ENCODE results near the gene CNGA1.
"Not testable (repeated sequence)": the region's sequence is repeated elsewhere in the genome, so short reads cannot be mapped to it uniquely, and the experiment has no call there.

CNGA1 gene

DNA sequence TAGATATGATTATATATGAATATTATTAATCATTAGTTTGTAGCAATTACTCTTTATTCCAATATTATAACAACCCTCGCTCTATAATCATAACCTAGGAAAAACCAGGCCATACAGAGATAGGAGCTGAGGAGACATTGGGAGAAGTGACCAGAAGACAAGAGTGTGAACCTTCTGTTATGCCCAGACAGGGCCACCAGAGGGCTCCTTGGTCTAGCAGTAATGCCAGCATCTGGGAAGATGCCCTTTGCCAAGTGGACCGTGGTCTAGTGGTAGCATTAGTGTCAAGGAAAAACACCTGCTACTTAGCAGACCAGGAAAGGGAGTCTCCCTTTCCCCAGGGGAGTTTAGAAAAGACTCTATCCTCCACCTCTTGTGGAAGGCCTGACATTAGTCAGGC lies 12.9 kb downstream of the CNGA1 start:
- not testable (repeated sequence) for H3F3A ChIP-seq (ENCODE audit: low read depth); H3K4me2 ChIP-seq (ENCODE audit: low read depth, low read length, poor library complexity, severe bottlenecking); H4K20me1 ChIP-seq (ENCODE audit: insufficient read depth, low read length, poor library complexity, severe bottlenecking); H3K4me3 ChIP-seq (ENCODE audit: low read length, poor library complexity, severe bottlenecking); H3K27me3 ChIP-seq (ENCODE audit: insufficient read depth, low read length, poor library complexity, severe bottlenecking); H2AFZ ChIP-seq (ENCODE audit: low read length); H3K9ac ChIP-seq (ENCODE audit: low read depth, low read length, poor library complexity, severe bottlenecking); H3K9me2 ChIP-seq (replicated peaks; ENCODE audit: low read depth, low read length); H3K79me2 ChIP-seq (ENCODE audit: insufficient read depth, low read length); H3K4me1 ChIP-seq (ENCODE audit: insufficient read depth, low read length, poor library complexity, severe bottlenecking); H3K36me3 ChIP-seq (ENCODE audit: insufficient read depth, low read length)
- TF ChIP-seq, protein P1, sequence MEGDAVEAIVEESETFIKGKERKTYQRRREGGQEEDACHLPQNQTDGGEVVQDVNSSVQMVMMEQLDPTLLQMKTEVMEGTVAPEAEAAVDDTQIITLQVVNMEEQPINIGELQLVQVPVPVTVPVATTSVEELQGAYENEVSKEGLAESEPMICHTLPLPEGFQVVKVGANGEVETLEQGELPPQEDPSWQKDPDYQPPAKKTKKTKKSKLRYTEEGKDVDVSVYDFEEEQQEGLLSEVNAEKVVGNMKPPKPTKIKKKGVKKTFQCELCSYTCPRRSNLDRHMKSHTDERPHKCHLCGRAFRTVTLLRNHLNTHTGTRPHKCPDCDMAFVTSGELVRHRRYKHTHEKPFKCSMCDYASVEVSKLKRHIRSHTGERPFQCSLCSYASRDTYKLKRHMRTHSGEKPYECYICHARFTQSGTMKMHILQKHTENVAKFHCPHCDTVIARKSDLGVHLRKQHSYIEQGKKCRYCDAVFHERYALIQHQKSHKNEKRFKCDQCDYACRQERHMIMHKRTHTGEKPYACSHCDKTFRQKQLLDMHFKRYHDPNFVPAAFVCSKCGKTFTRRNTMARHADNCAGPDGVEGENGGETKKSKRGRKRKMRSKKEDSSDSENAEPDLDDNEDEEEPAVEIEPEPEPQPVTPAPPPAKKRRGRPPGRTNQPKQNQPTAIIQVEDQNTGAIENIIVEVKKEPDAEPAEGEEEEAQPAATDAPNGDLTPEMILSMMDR (conservative IDR thresholded peaks at IDR 0.05; ENCODE audit: low read length) = peak; percentile 51
- H3K9me3 ChIP-seq (ENCODE audit: insufficient read depth, low read depth, low read length) = peaks cover 11% of the 10 kb centered on the region; the same call in 1 of the 2 replicates

DNA sequence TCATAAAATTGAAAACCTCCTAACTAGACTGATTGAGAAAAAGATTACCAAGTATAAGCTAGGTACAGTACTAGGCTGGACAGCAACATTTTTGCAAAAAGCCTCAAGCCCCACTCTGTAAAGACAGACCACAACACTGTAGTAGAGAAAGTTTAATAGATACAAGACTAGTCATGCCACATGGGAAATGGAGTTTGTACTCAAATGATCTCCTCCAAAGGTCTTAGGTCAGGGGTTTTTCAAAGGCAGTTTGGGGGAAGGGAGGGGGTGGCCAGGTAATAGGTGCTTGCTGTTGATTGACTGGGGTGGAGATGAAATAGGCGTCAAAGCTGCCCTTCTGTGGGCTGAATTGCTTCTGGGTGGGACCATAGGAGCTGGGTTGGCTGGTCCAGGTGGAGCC lies 14.2 kb downstream of the CNGA1 start:
- Histone ChIP-seq H3K9me2 (replicated peaks; ENCODE audit: low read depth, low read length) (no peaks in the 10 kb centered on the region), H3F3A (ENCODE audit: low read depth) (no peaks in the 10 kb centered on the region), H3K9ac (ENCODE audit: low read depth, low read length, poor library complexity, severe bottlenecking) (no peak overlapping the region), H3K79me2 (ENCODE audit: insufficient read depth, low read length) (no peaks in the 10 kb centered on the region), H3K9me3 (ENCODE audit: insufficient read depth, low read depth, low read length) (peaks cover 11% of the 10 kb centered on the region; the same call in 1 of the 2 replicates), H3K4me3 (ENCODE audit: low read length, poor library complexity, severe bottlenecking) (no peak overlapping the region), H3K27me3 (ENCODE audit: insufficient read depth, low read length, poor library complexity, severe bottlenecking) (no peaks in the 10 kb centered on the region), H4K20me1 (ENCODE audit: insufficient read depth, low read length, poor library complexity, severe bottlenecking) (no peaks in the 10 kb centered on the region), H3K4me1 (ENCODE audit: insufficient read depth, low read length, poor library complexity, severe bottlenecking) (no peaks in the 10 kb centered on the region), H2AFZ (ENCODE audit: low read length) (no peak overlapping the region), H3K4me2 (ENCODE audit: low read depth, low read length, poor library complexity, severe bottlenecking) (no peak overlapping the region), H3K36me3 (ENCODE audit: insufficient read depth, low read length) (no peaks in the 10 kb centered on the region)
- TF ChIP-seq EZH2phosphoT487 (IDR thresholded peaks at IDR 0.05; ENCODE audit: borderline replicate concordance) = no peak
- TF ChIP-seq, protein P1 (conservative IDR thresholded peaks at IDR 0.05; ENCODE audit: low read length) = no peak

DNA sequence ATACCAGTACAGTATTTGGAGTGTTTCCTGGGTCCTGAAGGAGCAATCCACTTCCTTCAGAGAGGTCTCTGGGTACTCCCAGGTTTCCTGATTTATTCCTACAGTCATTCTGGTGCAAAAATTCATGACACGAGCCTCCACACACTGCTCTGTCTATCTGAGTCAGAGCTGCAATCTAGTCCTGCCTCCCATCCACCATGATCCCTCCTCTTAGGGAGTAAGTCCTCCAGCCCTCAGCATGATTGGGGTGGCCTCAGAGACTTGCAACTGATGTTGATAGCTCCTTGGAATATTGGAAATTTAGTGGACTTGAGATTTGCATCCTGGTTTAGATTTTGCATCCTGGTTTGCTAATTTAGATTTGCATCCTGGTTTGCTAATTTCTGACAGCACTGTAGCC lies 20.5 kb downstream of the CNGA1 start:
- Histone ChIP-seq H3K9me2 (replicated peaks; ENCODE audit: low read depth, low read length) (no peaks in the 10 kb centered on the region), H3K9me3 (ENCODE audit: insufficient read depth, low read depth, low read length) (no peaks in the 10 kb centered on the region; the same call in 1 of the 2 replicates), H3K79me2 (ENCODE audit: insufficient read depth, low read length) (no peaks in the 10 kb centered on the region), H3K4me2 (ENCODE audit: low read depth, low read length, poor library complexity, severe bottlenecking) (no peak overlapping the region), H3K27me3 (ENCODE audit: insufficient read depth, low read length, poor library complexity, severe bottlenecking) (no peaks in the 10 kb centered on the region), H3F3A (ENCODE audit: low read depth) (no peaks in the 10 kb centered on the region), H3K4me3 (ENCODE audit: low read length, poor library complexity, severe bottlenecking) (no peak overlapping the region), H4K20me1 (ENCODE audit: insufficient read depth, low read length, poor library complexity, severe bottlenecking) (no peaks in the 10 kb centered on the region), H3K9ac (ENCODE audit: low read depth, low read length, poor library complexity, severe bottlenecking) (no peak overlapping the region), H3K36me3 (ENCODE audit: insufficient read depth, low read length) (no peaks in the 10 kb centered on the region), H2AFZ (ENCODE audit: low read length) (no peak overlapping the region), H3K4me1 (ENCODE audit: insufficient read depth, low read length, poor library complexity, severe bottlenecking) (no peaks in the 10 kb centered on the region)
- no peak for TF ChIP-seq EZH2phosphoT487 (IDR thresholded peaks at IDR 0.05; ENCODE audit: borderline replicate concordance)
- TF ChIP-seq, protein P1 (conservative IDR thresholded peaks at IDR 0.05; ENCODE audit: low read length) = no peak

DNA sequence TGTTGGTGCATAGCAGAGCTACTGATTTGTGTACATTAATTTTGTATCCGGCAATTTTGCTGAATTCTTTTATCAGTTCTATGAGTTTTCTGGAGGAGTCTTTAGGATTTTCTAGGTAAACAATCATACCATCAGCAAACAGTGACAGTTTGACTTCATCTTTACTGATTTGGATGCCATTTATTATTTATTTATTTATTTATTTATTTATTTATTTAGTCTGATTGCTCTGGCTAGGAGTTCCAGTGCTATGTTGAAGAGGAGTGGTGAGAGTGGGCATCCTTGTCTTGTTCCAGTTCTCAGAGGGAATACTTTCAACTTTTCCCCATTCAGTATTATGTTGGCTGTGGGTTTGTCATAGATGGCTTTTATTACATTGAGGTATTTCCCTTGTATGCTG lies 24.0 kb downstream of the CNGA1 start:
- H3K36me3 ChIP-seq (ENCODE audit: insufficient read depth, low read length); H2AFZ ChIP-seq (ENCODE audit: low read length); H3K4me3 ChIP-seq (ENCODE audit: low read length, poor library complexity, severe bottlenecking); H3K79me2 ChIP-seq (ENCODE audit: insufficient read depth, low read length); H3K4me2 ChIP-seq (ENCODE audit: low read depth, low read length, poor library complexity, severe bottlenecking); H3K9me3 ChIP-seq (ENCODE audit: insufficient read depth, low read depth, low read length); H3K4me1 ChIP-seq (ENCODE audit: insufficient read depth, low read length, poor library complexity, severe bottlenecking); H3K9me2 ChIP-seq (replicated peaks; ENCODE audit: low read depth, low read length); H3K27me3 ChIP-seq (ENCODE audit: insufficient read depth, low read length, poor library complexity, severe bottlenecking); H4K20me1 ChIP-seq (ENCODE audit: insufficient read depth, low read length, poor library complexity, severe bottlenecking); H3K9ac ChIP-seq (ENCODE audit: low read depth, low read length, poor library complexity, severe bottlenecking); H3F3A ChIP-seq (ENCODE audit: low read depth): not testable (repeated sequence)

All from Loucy (cell line).